BLaER1 (cell line): ENCODE data around the gene HIPK1.
A peak's percentile ranks its signal among the peaks of the same experiment; 100 is the strongest.
"Not testable (repeated sequence)": the region's sequence is repeated elsewhere in the genome, so short reads cannot be mapped to it uniquely, and the experiment has no call there.

Experiments used
- H3K27ac ChIP-seq: shearing (Covaris generic); formaldehyde crosslinking; 2 replicates; pipeline ENCODE4 v1.8.1; 2022
- H3K27me3 ChIP-seq: shearing (Covaris generic); formaldehyde crosslinking; 2 replicates; pipeline ENCODE4 v1.8.1; 2022
- H3K36me3 ChIP-seq: shearing (Covaris generic); formaldehyde crosslinking; 2 replicates; pipeline ENCODE4 v1.8.1; 2022
- H3K4me1 ChIP-seq: shearing (Covaris generic); formaldehyde crosslinking; 2 replicates; pipeline ENCODE4 v1.8.1; 2022
- H3K4me2 ChIP-seq: shearing (Covaris generic); formaldehyde crosslinking; 2 replicates; pipeline ENCODE4 v1.8.1; 2022
- H3K4me3 ChIP-seq: shearing (Covaris generic); formaldehyde crosslinking; 2 replicates; pipeline ENCODE4 v1.8.1; 2022
- H3K9ac ChIP-seq: shearing (Covaris generic); formaldehyde crosslinking; 2 replicates; pipeline ENCODE4 v1.8.1; 2022
- H3K9me3 ChIP-seq: shearing (Covaris generic); formaldehyde crosslinking; 2 replicates; pipeline ENCODE4 v1.8.1; 2022
- H4K20me1 ChIP-seq: shearing (Covaris generic); formaldehyde crosslinking; 2 replicates; pipeline ENCODE4 v1.8.1; 2022
- Cebpa-rat ChIP-seq: shearing (Covaris generic); IDR thresholded peaks from 2 replicates; pipeline ENCODE4 v1.8.1; 2022

The HIPK1 gene

GRCh38 chr1:113941245-113941559, 12.1 kb downstream of the HIPK1 start:
- H3K4me3 ChIP-seq: no peak overlapping the region
- no peak for TF ChIP-seq Cebpa-rat
- H3K36me3 ChIP-seq: peaks cover 50% of the 10 kb centered on the region
- peaks cover 28% of the 10 kb centered on the region for H3K9me3 ChIP-seq
- H3K4me2 ChIP-seq: no peak overlapping the region
- H4K20me1 ChIP-seq: peaks cover 60% of the 10 kb centered on the region
- H3K9ac ChIP-seq: no peak overlapping the region
- H3K27me3 ChIP-seq: no peaks in the 10 kb centered on the region
- no peak overlapping the region for H3K27ac ChIP-seq
- peaks cover 60% of the 10 kb centered on the region for H3K4me1 ChIP-seq

GRCh38 chr1:113942527-113942926, 13.4 kb downstream of the HIPK1 start:
- no peaks in the 10 kb centered on the region for H3K27me3 ChIP-seq
- TF ChIP-seq Cebpa-rat: no peak
- H3K27ac ChIP-seq: no peak overlapping the region
- H3K9me3 ChIP-seq: peaks cover 28% of the 10 kb centered on the region
- H3K4me3 ChIP-seq: no peak overlapping the region
- H3K4me2 ChIP-seq: no peak overlapping the region
- peaks cover 50% of the 10 kb centered on the region for H3K36me3 ChIP-seq
- peaks cover 60% of the 10 kb centered on the region for H3K4me1 ChIP-seq
- H3K9ac ChIP-seq: no peak overlapping the region
- peaks cover 60% of the 10 kb centered on the region for H4K20me1 ChIP-seq

- H3K36me3 ChIP-seq: peaks cover 52% of the 10 kb centered on the region
- no peak overlapping the region for H3K4me2 ChIP-seq
- H3K9me3 ChIP-seq: peaks cover 28% of the 10 kb centered on the region
- TF ChIP-seq Cebpa-rat: no peak
- H3K27me3 ChIP-seq: no peaks in the 10 kb centered on the region
- H3K4me3 ChIP-seq: no peak overlapping the region
- H3K4me1 ChIP-seq: peaks cover 56% of the 10 kb centered on the region
- no peak overlapping the region for H3K27ac ChIP-seq
- peaks cover 60% of the 10 kb centered on the region for H4K20me1 ChIP-seq
- H3K9ac ChIP-seq: no peak overlapping the region
Observed at GRCh38 chr1:113943028-113943811, 14.1 kb downstream of the HIPK1 start.

- H3K9ac ChIP-seq: no peak overlapping the region
- peaks cover 35% of the 10 kb centered on the region for H3K4me1 ChIP-seq
- peaks cover 28% of the 10 kb centered on the region for H3K9me3 ChIP-seq
- H3K4me3 ChIP-seq: no peak overlapping the region
- no peak for TF ChIP-seq Cebpa-rat
- H3K36me3 ChIP-seq: peaks cover 57% of the 10 kb centered on the region
- no peak overlapping the region for H3K27ac ChIP-seq
- H4K20me1 ChIP-seq: peaks cover 57% of the 10 kb centered on the region
- peak overlapping the region; percentile 60; the same call in 1 of the 2 replicates for H3K4me2 ChIP-seq
- no peaks in the 10 kb centered on the region for H3K27me3 ChIP-seq
Observed at GRCh38 chr1:113945329-113945728, 16.2 kb downstream of the HIPK1 start.

GRCh38 chr1:113946112-113946511, 17.0 kb downstream of the HIPK1 start:
- no peak overlapping the region for H3K4me3 ChIP-seq
- H4K20me1 ChIP-seq: peaks cover 55% of the 10 kb centered on the region
- peaks cover 28% of the 10 kb centered on the region for H3K9me3 ChIP-seq
- peak overlapping the region; percentile 60 for H3K4me2 ChIP-seq
- no peaks in the 10 kb centered on the region for H3K27me3 ChIP-seq
- H3K9ac ChIP-seq: peak overlapping the region; percentile 37; the same call in 1 of the 2 replicates
- H3K27ac ChIP-seq: no peak overlapping the region
- H3K36me3 ChIP-seq: peaks cover 54% of the 10 kb centered on the region
- H3K4me1 ChIP-seq: peaks cover 28% of the 10 kb centered on the region
- TF ChIP-seq Cebpa-rat: no peak

GRCh38 chr1:113946678-113947387, 17.7 kb downstream of the HIPK1 start:
- H3K4me1 ChIP-seq: peaks cover 25% of the 10 kb centered on the region
- peaks cover 59% of the 10 kb centered on the region for H4K20me1 ChIP-seq
- H3K4me2 ChIP-seq: peak overlapping the region; percentile 60
- H3K27ac ChIP-seq: peak overlapping the region; percentile 4; the same call in 1 of the 2 replicates
- no peaks in the 10 kb centered on the region for H3K27me3 ChIP-seq
- TF ChIP-seq Cebpa-rat: no peak
- H3K36me3 ChIP-seq: peaks cover 47% of the 10 kb centered on the region
- H3K4me3 ChIP-seq: no peak overlapping the region
- no peak overlapping the region for H3K9ac ChIP-seq
- H3K9me3 ChIP-seq: peaks cover 28% of the 10 kb centered on the region

GRCh38 chr1:113947388-113948107, 18.4 kb downstream of the HIPK1 start:
- Histone ChIP-seq H3K36me3 (peaks cover 41% of the 10 kb centered on the region), H3K4me1 (peaks cover 25% of the 10 kb centered on the region), H3K9me3 (peaks cover 28% of the 10 kb centered on the region), H3K27me3 (no peaks in the 10 kb centered on the region), H4K20me1 (peaks cover 66% of the 10 kb centered on the region), H3K27ac (peak overlapping the region; percentile 4; the same call in 1 of the 2 replicates), H3K4me3 (no peak overlapping the region), H3K9ac (no peak overlapping the region), H3K4me2 (peak overlapping the region; percentile 60)
- TF ChIP-seq Cebpa-rat: no peak

- peaks cover 25% of the 10 kb centered on the region for H3K4me1 ChIP-seq
- peaks cover 25% of the 10 kb centered on the region for H3K9me3 ChIP-seq
- H3K27me3 ChIP-seq, H3K27ac ChIP-seq, H3K4me3 ChIP-seq, H3K4me2 ChIP-seq, H3K9ac ChIP-seq: not testable (repeated sequence)
- H4K20me1 ChIP-seq: peaks cover 72% of the 10 kb centered on the region
- peaks cover 42% of the 10 kb centered on the region for H3K36me3 ChIP-seq
Observed at GRCh38 chr1:113948151-113948550, 19.0 kb downstream of the HIPK1 start.

GRCh38 chr1:113949007-113949406, 19.9 kb downstream of the HIPK1 start:
- peaks cover 17% of the 10 kb centered on the region for H3K9me3 ChIP-seq
- H3K4me3 ChIP-seq: no peak overlapping the region
- no peak for TF ChIP-seq Cebpa-rat
- H3K4me2 ChIP-seq: no peak overlapping the region
- H3K9ac ChIP-seq: no peak overlapping the region
- peaks cover 25% of the 10 kb centered on the region for H3K4me1 ChIP-seq
- peaks cover 80% of the 10 kb centered on the region for H4K20me1 ChIP-seq
- H3K27me3 ChIP-seq: no peaks in the 10 kb centered on the region
- peaks cover 42% of the 10 kb centered on the region for H3K36me3 ChIP-seq
- H3K27ac ChIP-seq: no peak overlapping the region

- Histone ChIP-seq H3K27me3 (no peaks in the 10 kb centered on the region), H3K27ac (no peak overlapping the region)
- TF ChIP-seq Cebpa-rat: no peak
Observed at GRCh38 chr1:113950908-113951307, 21.8 kb downstream of the HIPK1 start.

More at GRCh38 chr1:113950908-113951307, 21.8 kb downstream of the HIPK1 start:
- Histone ChIP-seq H3K9me3 (no peaks in the 10 kb centered on the region), H4K20me1 (peaks cover 76% of the 10 kb centered on the region), H3K4me2 (no peak overlapping the region), H3K4me1 (peaks cover 20% of the 10 kb centered on the region), H3K36me3 (peaks cover 42% of the 10 kb centered on the region), H3K9ac (no peak overlapping the region), H3K4me3 (no peak overlapping the region)
